ENCODE results near the gene PGK1.
"Not testable (repeated sequence)": the region's sequence is repeated elsewhere in the genome, so short reads cannot be mapped to it uniquely, and the experiment has no call there.

Gene PGK1

GRCh38 chrX:78103623-78104446, at the start of gene PGK1:
PGK1 (plus strand) TSS chrX:78104248; CDS start chrX:78104341, 93 bp downstream.
- DNase-seq (ENCODE audit: low spot score) = peak; percentile 92
- in situ Hi-C loops (cut with MboI; ENCODE audit: low sequenced_read_pairs, unreplicated experiment) = no loop called here
- TF ChIP-seq, protein P1, sequence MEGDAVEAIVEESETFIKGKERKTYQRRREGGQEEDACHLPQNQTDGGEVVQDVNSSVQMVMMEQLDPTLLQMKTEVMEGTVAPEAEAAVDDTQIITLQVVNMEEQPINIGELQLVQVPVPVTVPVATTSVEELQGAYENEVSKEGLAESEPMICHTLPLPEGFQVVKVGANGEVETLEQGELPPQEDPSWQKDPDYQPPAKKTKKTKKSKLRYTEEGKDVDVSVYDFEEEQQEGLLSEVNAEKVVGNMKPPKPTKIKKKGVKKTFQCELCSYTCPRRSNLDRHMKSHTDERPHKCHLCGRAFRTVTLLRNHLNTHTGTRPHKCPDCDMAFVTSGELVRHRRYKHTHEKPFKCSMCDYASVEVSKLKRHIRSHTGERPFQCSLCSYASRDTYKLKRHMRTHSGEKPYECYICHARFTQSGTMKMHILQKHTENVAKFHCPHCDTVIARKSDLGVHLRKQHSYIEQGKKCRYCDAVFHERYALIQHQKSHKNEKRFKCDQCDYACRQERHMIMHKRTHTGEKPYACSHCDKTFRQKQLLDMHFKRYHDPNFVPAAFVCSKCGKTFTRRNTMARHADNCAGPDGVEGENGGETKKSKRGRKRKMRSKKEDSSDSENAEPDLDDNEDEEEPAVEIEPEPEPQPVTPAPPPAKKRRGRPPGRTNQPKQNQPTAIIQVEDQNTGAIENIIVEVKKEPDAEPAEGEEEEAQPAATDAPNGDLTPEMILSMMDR (IDR thresholded peaks at IDR 0.05; ENCODE audit: borderline replicate concordance, control extremely low read depth, extremely low read depth, insufficient read depth, missing control alignments) = no peak

DNA sequence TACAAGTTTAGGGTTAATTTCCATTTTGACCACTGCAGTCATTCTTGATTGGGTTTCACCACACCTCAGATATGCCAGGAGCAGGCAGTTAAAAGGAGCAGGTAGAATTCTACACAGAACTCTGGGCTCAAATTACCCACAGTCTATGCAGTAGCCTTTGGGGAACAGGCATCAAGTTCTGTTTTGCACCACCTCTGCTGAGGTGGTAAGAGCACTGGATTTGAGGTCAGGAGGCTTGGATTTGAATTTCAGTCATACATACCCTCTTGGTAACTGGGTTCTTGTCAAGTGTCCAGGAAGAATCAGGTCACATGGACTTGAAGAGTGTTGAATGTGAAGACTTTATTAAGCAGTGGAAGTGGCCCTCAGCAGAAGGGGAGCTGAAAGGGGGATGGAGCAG, 40.4 kb upstream of the PGK1 start:
- in situ Hi-C loops (cut with MboI; ENCODE audit: low sequenced_read_pairs, unreplicated experiment) = no loop called here
- DNase-seq (ENCODE audit: low spot score) = no peak
- TF ChIP-seq, protein P1 (IDR thresholded peaks at IDR 0.05; ENCODE audit: borderline replicate concordance, control extremely low read depth, extremely low read depth, insufficient read depth, missing control alignments) = no peak

DNA sequence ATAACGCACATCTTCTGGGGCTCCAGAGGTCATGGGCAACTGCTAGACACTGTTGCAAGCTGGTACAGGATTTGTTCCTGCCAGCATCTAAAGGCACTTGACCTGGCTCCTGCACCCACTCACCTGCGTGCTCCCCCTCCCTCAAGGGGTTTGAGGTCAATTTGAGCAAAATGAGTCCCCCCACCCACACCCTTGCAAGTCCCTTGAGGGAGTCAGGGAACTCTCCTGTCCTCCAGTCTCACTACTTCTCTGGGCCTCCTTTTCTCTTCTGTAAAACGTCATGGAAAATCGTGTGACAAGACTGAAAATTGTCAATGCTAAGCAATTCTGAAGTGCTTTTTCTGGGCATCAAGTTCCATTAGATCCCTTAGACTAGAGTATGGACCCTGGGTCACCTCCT, 39.9 kb upstream of the PGK1 start:
- no peak for DNase-seq (ENCODE audit: low spot score)
- TF ChIP-seq, protein P1 (IDR thresholded peaks at IDR 0.05; ENCODE audit: borderline replicate concordance, control extremely low read depth, extremely low read depth, insufficient read depth, missing control alignments) = no peak
- in situ Hi-C loops (cut with MboI; ENCODE audit: low sequenced_read_pairs, unreplicated experiment) = no loop called here

DNA sequence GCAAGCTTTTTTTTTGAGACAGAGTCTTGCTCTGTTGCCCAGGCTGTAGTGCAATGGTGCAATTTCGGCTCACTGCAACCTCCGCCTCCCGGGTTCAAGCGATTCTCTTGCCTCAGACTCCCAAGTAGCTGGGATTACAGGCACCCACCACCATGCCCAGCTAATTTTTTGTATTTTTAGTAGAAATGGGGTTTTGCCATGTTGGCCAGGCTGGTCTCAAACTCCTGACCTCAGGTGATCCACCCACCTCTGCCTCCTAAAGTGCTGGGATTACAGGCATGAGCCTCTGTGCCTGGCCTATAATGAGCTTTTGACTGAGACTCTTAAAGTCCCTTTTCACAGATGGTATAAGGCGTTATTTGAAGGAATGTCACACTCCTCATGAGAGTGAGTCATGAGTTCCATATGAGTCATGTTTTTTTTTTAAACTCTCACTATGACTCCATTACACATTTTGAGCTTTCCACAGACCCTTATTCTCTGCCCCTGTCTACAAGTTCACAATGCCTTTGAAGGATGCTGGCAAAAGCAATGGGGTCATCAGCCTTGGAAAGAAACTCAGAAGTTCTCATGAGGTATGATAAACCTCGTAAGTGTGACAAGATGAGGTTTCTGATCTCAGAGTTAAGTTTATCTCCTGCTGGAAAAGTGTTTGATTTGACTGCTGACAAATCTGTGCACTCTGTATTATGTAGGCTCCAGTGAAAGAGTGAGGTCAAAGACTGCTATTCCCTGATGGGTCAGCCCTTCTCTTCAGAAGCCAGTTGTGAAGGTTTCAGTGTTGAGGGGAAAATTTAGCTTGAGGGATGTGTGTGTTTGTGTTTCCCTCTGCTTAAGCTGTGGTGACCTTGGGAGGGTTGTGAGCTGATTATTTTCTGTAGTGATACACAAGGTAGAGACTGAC, 39.1 kb upstream of the PGK1 start:
- in situ Hi-C loops (cut with MboI; ENCODE audit: low sequenced_read_pairs, unreplicated experiment) = not testable (repeated sequence)
- peak; percentile 45 for DNase-seq (ENCODE audit: low spot score)

DNA sequence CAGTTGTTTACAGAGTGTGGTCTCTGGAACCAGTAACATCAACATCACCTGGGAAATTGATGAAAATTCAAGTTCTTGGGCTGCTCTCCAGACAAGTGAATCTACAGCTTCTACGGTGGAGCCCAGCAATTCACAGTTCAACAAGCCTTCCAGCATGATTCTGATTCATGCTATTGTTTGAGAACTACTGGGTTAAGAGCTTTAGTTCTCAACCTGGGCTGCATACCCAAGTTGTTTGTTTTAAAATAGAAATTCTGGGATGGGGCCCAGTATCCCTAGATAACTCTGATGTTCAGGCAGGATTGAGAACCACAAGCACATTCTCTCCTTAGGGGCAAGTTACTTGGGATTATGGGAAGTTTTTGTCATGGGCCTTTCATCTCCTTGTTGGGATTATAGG, 37.9 kb upstream of the PGK1 start:
- in situ Hi-C loops (cut with MboI; ENCODE audit: low sequenced_read_pairs, unreplicated experiment) = no loop called here
- DNase-seq (ENCODE audit: low spot score) = no peak

GRCh38 chrX:78071331-78071730, 32.7 kb upstream of the PGK1 start:
- in situ Hi-C loops (cut with MboI; ENCODE audit: low sequenced_read_pairs, unreplicated experiment) = no loop called here

More for the DNA sequence above, 37.9 kb upstream of the PGK1 start:
- TF ChIP-seq, protein P1 (IDR thresholded peaks at IDR 0.05; ENCODE audit: borderline replicate concordance, control extremely low read depth, extremely low read depth, insufficient read depth, missing control alignments) = no peak

GRCh38 chrX:78073147-78074077, 30.6 kb upstream of the PGK1 start:
- DNase-seq (ENCODE audit: low spot score); in situ Hi-C loops (cut with MboI; ENCODE audit: low sequenced_read_pairs, unreplicated experiment): not testable (repeated sequence)

More at GRCh38 chrX:78071331-78071730, 32.7 kb upstream of the PGK1 start:
- TF ChIP-seq, protein P1 (IDR thresholded peaks at IDR 0.05; ENCODE audit: borderline replicate concordance, control extremely low read depth, extremely low read depth, insufficient read depth, missing control alignments) = no peak
- no peak for DNase-seq (ENCODE audit: low spot score)

Measured in GM13976 (cell line).